A204.1 (cell line): ENCODE measurements around the gene FPR1.

Source experiments
- FAIRE-seq: peaks from 2 replicates; lab custom pipeline; 2012; peaks lifted over from hg19 to GRCh38; lab: Jason Lieb, UNC

Gene FPR1

GRCh38 chr19:51737389-51737788 lies 14.3 kb downstream of the FPR1 start:
- no peak for FAIRE-seq

- no peak for FAIRE-seq
These were observed 15.8 kb downstream of the FPR1 start for GRCh38 chr19:51735759-51736449.

GRCh38 chr19:51733742-51734522 lies 17.7 kb downstream of the FPR1 start:
- FAIRE-seq = no peak

- no peak for FAIRE-seq
These were observed 21.9 kb downstream of the FPR1 start for GRCh38 chr19:51729781-51730180.

GRCh38 chr19:51727349-51727880 lies 24.3 kb downstream of the FPR1 start:
- no peak for FAIRE-seq

GRCh38 chr19:51726049-51726448 lies 25.6 kb downstream of the FPR1 start:
- FAIRE-seq = no peak

GRCh38 chr19:51724543-51724942 lies 27.1 kb downstream of the FPR1 start:
- no peak for FAIRE-seq

- no peak for FAIRE-seq
These were observed 29.2 kb downstream of the FPR1 start for GRCh38 chr19:51722492-51722891.

GRCh38 chr19:51721905-51722304 lies 29.8 kb downstream of the FPR1 start:
- no peak for FAIRE-seq

GRCh38 chr19:51719251-51719988 lies 32.3 kb downstream of the FPR1 start:
- no peak for FAIRE-seq

- no peak for FAIRE-seq
These were observed 34.8 kb downstream of the FPR1 start for GRCh38 chr19:51716925-51717324.

- no peak for FAIRE-seq
These were observed 35.8 kb downstream of the FPR1 start for GRCh38 chr19:51715850-51716249.

GRCh38 chr19:51714848-51715247 lies 36.8 kb downstream of the FPR1 start:
- FAIRE-seq = no peak

GRCh38 chr19:51713319-51714285 lies 38.1 kb downstream of the FPR1 start:
- FAIRE-seq = no peak

- no peak for FAIRE-seq
These were observed 39.1 kb downstream of the FPR1 start for GRCh38 chr19:51712461-51713081.

GRCh38 chr19:51711702-51712101 lies 40.0 kb downstream of the FPR1 start:
- no peak for FAIRE-seq

GRCh38 chr19:51710163-51710562 lies 41.5 kb downstream of the FPR1 start:
- no peak for FAIRE-seq

GRCh38 chr19:51709575-51709974 lies 42.1 kb downstream of the FPR1 start:
- FAIRE-seq = no peak

- FAIRE-seq = no peak
These were observed 42.9 kb downstream of the FPR1 start for GRCh38 chr19:51708811-51709210.

GRCh38 chr19:51706885-51707284 lies 44.8 kb downstream of the FPR1 start:
- no peak for FAIRE-seq

GRCh38 chr19:51706296-51706695 lies 45.4 kb downstream of the FPR1 start:
- no peak for FAIRE-seq
